SK-MEL-5 (cell line): ENCODE data around the gene NCOR1. TPM values are rescaled to one million over a fixed set of nuclear protein-coding genes. Genes with fewer than 3 reads are reported as not detected.
A peak's percentile ranks its signal among the peaks of the same experiment; 100 is the strongest.
"Not testable (repeated sequence)": the region's sequence is repeated elsewhere in the genome, so short reads cannot be mapped to it uniquely, and the experiment has no call there.

Experiments used
- DNase-seq: peaks from one replicate; pipeline ENCODE4 v3.0.0-alpha.2; 2016; ENCODE audit warnings: low read depth, low spot score
- in situ Hi-C: cut with HindIII; loops from 2 replicates; pipeline ENCODE4 v1.10.0; 2016; ENCODE audit warnings: low sequenced_read_pairs, high pct_unique_total_duplicates, low pct_unique_long_range_greater_than_20kb
- total RNA-seq: library from RNA; depleted of rRNA; stranded (reverse); fragments of >200 nt; shearing (Covaris generic); gene quantifications from 2 replicates; pipeline ENCODE4 v1.2.3, GENCODE V29; 2014

Gene NCOR1
- total RNA-seq, 1 experiment from 2014 or later = 52.5 TPM

GRCh38 chr17:16074423-16074822 lies 140.9 kb downstream of the NCOR1 start:
- in situ Hi-C loops = no loop called here

GRCh38 chr17:16073845-16074244 lies 141.5 kb downstream of the NCOR1 start:
- in situ Hi-C loops = no loop called here
- DNase-seq = no peak

More at GRCh38 chr17:16074423-16074822, 140.9 kb downstream of the NCOR1 start:
- DNase-seq = no peak

GRCh38 chr17:16072031-16072430 lies 143.3 kb downstream of the NCOR1 start:
- in situ Hi-C loops = no loop called here
- peak; percentile 61 for DNase-seq

- DNase-seq = no peak
- in situ Hi-C loops = no loop called here
Observed at GRCh38 chr17:16068323-16068722, 147.0 kb downstream of the NCOR1 start.

GRCh38 chr17:16066125-16066524 lies 149.2 kb downstream of the NCOR1 start:
- in situ Hi-C loops = no loop called here
- DNase-seq = no peak

- in situ Hi-C loops = no loop called here
- DNase-seq = no peak
Observed at GRCh38 chr17:16061631-16062030, 153.7 kb downstream of the NCOR1 start.

GRCh38 chr17:16055139-16055538 lies 160.2 kb downstream of the NCOR1 start:
- DNase-seq, in situ Hi-C loops: not testable (repeated sequence)

- no peak for DNase-seq
- in situ Hi-C loops = no loop called here
Observed at GRCh38 chr17:16052486-16052885, 162.8 kb downstream of the NCOR1 start.

GRCh38 chr17:16050844-16051243 lies 164.5 kb downstream of the NCOR1 start:
- in situ Hi-C loops = no loop called here
- DNase-seq = no peak

- in situ Hi-C loops = no loop called here
- no peak for DNase-seq
Observed at GRCh38 chr17:16048811-16049449, 166.4 kb downstream of the NCOR1 start.

- in situ Hi-C loops = no loop called here
Observed at GRCh38 chr17:16046966-16047365, 168.4 kb downstream of the NCOR1 start.

GRCh38 chr17:16044487-16044886 lies 170.8 kb downstream of the NCOR1 start:
- no peak for DNase-seq
- in situ Hi-C loops = no loop called here

More at GRCh38 chr17:16046966-16047365, 168.4 kb downstream of the NCOR1 start:
- no peak for DNase-seq

GRCh38 chr17:16040710-16041251 lies 174.6 kb downstream of the NCOR1 start:
- in situ Hi-C loops = no loop called here

GRCh38 chr17:16037636-16038035 lies 177.7 kb downstream of the NCOR1 start:
- DNase-seq = no peak
- in situ Hi-C loops = no loop called here

More at GRCh38 chr17:16040710-16041251, 174.6 kb downstream of the NCOR1 start:
- DNase-seq = no peak

- in situ Hi-C loops = no loop called here
Observed at GRCh38 chr17:16036261-16036660, 179.1 kb downstream of the NCOR1 start.

GRCh38 chr17:16033729-16034349 lies 181.5 kb downstream of the NCOR1 start:
- in situ Hi-C loops = no loop called here
- DNase-seq = no peak

More at GRCh38 chr17:16036261-16036660, 179.1 kb downstream of the NCOR1 start:
- DNase-seq = no peak

GRCh38 chr17:16027708-16028584 lies 187.4 kb downstream of the NCOR1 start:
- DNase-seq = peak; percentile 78
- in situ Hi-C loops = no loop called here

GRCh38 chr17:16026895-16027294 lies 188.4 kb downstream of the NCOR1 start:
- in situ Hi-C loops = no loop called here
- no peak for DNase-seq
